Erythroblast (primary cell): ENCODE data around the gene TGIF1.

Source experiments
- GATA1 ChIP-seq: IDR thresholded peaks from 2 replicates; pipeline ENCODE4 v1.6.1; 2011; ENCODE audit warnings: low read depth, mild to moderate bottlenecking, control low read depth, low read length, moderate library complexity
- POLR2A ChIP-seq: IDR thresholded peaks from 2 replicates; pipeline ENCODE4 v1.6.1; 2011; ENCODE audit warnings: mild to moderate bottlenecking, low read length

DNA sequence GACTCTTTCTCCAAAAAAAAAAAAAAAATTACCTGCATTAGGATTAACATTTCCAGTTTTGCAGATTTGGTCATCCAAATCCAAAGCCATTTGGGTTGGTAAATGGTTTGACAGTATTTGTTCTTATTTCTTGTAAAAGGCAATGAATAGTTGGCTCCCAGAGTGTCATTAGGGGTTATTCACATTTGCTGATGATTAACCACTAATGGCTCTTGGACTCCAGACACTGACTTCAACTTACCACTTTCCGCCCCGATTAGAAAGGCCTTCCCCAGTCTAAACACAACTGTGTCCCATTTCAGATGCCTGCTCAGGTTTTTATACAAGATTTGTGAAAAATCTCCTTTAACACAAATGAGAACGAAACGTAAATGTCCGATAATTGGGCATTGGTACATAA is 9.6 kb upstream of the TGIF1 start:
- TF ChIP-seq POLR2A (no peak), GATA1 (no peak)
